HG03575 (cell line): Measurements from ENCODE around the gene SCIMP.
"Not testable (repeated sequence)": the region's sequence is repeated elsewhere in the genome, so short reads cannot be mapped to it uniquely, and the experiment has no call there.

Experiments
- ATAC-seq: cut with Tn5 transposase; IDR thresholded peaks from one replicate; pipeline ENCODE4 v1.9.1; 2021; ENCODE audit not compliant: unreplicated experiment, insufficient number of reproducible peaks, low FRiP score; ENCODE audit errors: extremely low read depth

Gene SCIMP

DNA sequence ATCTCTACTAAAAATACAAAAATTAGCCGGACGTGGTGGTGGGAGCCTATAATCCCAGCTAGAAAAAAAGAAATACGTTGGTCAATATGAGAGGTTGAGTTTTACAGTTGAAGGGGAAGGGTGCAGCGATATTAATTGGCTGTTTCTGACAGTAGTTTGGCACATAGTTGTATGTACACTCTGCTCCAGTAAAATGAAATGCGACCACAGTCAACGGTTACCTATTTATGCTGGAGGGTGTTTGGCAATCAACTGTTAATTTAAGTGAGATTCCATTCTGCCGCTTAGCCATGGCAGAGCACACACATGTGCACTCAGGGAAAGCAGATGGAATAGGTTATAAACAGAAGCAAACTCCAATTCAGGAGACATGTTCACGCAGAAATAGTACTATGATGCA lies 33.6 kb downstream of the SCIMP start:
- no peak for ATAC-seq

DNA sequence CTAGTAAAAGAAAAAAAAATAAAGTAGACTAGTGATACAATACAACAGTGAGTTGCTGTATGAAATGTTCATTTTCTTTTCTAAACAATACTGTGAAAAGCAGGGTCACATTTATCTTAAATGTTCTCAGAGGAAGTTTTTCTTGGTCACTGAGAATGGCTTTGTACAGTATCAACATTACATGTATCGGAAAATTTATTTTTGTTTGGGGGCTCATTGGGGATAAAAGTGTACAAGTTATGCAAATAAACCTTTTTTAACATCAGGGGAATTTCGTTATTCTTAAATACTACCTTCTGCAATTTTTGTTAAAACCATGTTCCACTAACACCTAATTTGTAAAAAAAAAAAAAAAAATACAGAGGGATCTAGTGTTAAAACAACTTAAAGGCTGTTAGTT lies 34.3 kb downstream of the SCIMP start:
- no peak for ATAC-seq

DNA sequence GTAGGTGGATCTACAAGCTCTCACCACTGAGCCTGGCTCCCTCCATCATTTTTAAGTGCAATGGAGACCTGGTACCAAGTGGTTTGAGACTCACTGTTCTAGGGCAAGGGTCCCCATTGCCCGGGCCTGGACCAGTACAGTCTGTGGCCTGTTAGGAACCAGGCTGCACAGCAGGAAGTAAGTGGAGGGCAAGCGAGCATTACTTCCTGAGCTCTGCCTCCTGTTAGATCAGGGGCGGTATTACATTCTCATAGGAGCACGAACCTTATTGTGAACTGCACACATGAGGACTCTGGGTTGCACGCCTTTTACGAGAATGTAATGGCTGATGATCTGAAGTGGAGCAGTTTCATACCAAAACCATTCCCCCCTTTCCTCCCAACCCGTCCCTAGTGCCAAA lies 36.2 kb downstream of the SCIMP start:
- ATAC-seq, result no peak

DNA sequence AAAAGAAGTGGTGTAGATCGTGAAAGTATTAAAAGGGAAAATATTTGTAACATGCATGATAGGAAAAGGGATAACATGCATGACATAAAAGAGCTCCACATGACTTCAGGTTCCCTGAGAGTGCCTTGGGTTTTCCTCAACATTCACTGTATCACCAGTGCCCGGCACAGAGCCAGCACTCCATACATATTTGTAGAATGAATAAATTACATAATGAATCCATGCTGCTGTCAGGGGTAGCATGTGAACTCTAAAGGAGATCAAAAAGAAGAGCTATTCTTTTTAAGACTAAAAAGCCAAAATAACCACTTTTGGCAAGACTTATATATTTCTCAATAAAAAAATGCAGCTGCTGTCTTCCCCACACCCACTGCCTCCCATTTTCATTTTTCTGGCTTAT lies 40.3 kb downstream of the SCIMP start:
- no peak for ATAC-seq

GRCh38 chr17:5191541-5192417 lies 42.9 kb downstream of the SCIMP start, which contains the start of gene ZNF594:
ZNF594 (minus strand) TSS chr17:5191868; CDS start chr17:5184256, 7,612 bp downstream.
- no peak for ATAC-seq

- no peak for ATAC-seq
Observed at GRCh38 chr17:5184288-5184687, 50.4 kb downstream of the SCIMP start.

GRCh38 chr17:5183410-5183793 lies 51.3 kb downstream of the SCIMP start:
- ATAC-seq, result no peak

DNA sequence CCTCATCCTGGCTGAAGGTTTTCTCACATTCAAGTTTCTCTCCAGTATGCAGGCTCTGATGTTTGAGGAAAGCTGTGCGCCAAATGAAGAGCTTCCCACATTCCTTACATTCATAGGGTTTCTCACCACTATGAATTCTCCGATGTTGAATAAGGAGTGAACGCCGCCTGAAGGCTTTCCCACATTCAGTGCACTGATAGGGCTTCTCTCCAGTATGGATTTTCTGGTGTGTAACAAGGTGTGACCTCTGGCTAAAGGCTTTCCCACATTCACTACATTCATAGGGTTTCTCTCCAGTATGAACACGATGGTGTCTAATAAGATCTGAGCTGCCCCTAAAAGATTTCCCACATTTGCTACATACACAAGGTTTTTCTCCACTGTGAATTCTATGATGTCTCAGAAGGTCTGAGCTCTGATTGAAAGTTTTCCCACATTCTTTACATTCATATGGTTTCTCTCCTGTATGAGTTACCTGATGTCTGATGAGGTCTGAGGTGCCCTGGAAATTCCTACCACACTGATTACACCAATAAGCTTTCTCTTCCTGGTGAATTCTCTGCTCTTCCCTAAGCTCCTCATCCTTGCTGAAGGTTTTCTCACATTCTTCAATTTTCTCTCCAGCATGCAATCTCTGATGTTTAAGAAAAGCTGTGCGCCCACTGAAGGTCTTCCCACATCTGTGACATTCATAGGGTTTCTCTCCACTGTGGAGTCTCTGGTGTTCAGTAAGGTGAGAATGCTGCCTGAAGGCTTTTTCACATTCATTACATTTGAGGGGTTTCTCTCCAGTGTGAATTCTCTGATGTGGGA lies 51.9 kb downstream of the SCIMP start:
- no peak for ATAC-seq

DNA sequence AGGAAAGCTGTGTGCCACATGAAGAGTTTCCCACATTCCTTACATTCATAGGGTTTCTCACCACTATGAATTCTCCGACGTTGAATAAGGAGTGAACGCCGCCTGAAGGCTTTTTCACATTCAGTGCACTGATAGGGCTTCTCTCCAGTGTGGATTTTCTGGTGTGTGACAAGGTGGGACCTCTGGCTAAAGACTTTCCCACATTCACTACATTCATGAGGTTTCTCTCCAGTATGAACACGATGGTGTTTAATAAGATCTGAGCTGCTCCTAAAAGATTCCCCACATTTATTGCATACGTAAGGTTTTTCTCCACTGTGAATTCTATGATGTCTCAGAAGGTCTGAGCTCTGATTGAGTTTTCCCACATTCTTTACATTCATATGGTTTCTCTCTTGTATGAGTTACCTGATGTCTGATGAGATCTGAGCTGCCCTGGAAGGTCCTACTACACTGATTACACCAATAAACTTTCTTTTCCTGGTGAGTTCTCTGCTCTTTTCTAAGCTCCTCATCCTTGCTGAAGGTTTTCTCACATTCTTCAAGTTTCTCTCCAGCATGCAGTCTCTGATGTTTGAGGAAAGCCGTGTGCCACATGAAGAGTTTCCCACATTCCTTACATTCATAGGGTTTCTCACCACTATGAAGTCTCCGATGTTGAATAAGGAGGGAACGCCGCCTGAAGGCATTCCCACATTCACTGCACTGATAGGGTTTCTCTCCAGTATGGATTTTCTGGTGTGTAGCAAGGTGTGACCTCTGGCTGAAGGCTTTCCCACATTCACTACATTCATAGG lies 53.0 kb downstream of the SCIMP start:
- ATAC-seq, result no peak

DNA sequence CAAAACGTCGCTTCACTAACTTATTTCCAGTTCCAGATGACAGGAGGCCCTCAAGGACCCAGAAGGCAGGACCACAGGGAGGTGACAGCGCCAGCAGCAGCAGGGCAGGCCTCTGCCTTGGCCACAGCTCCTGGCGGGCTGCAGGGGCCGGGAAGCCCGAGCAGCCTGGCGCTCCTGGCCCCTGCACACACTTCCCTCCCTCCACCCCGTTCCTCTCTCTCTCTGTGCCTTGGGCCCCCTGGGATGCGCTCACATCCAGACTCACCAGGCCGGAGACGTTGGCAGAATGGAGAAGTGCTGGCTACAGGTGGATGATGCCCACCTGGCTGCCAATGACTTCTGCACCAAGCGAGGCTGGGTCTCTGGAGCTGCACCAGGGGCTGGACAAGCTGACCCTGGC lies 55.7 kb downstream of the SCIMP start:
- ATAC-seq, result no peak

- not testable (repeated sequence) for ATAC-seq
Observed at GRCh38 chr17:5175027-5175426, 59.6 kb downstream of the SCIMP start.

GRCh38 chr17:5165791-5166564 lies 68.7 kb downstream of the SCIMP start:
- ATAC-seq, result not testable (repeated sequence)

DNA sequence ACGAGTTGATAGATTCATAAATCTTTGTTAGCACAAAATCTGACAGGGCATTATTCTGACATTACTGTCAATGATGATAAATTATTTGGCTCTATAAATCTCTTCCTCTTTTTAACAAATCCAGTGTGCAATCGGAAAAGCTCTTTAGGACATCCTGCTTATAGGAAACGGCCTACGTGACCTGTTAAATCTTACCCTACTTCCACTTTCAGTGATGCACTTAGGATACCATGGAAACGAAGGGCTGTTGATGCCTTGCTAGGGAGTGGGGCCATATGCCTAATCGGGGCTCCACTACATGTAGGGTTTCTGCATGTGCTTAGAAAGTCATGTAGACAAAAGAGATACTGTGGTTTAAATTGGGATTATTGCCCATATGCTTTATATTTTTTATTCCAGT lies 70.2 kb downstream of the SCIMP start:
- no peak for ATAC-seq

- not testable (repeated sequence) for ATAC-seq
Observed at GRCh38 chr17:5161793-5162192, 72.9 kb downstream of the SCIMP start.

GRCh38 chr17:5160702-5161101 lies 74.0 kb downstream of the SCIMP start:
- ATAC-seq, result not testable (repeated sequence)
